Lower lobe of right lung (tissue), 2 donors: ENCODE data around the gene TRIP13. TPM values are rescaled to one million over a fixed set of nuclear protein-coding genes. Genes with fewer than 3 reads are reported as not detected.

Source experiments
- ATAC-seq, 2 donors: fragments of 200-7000 bp; cut with Tn5 transposase; one replicate each; pipeline ENCODE4 v1.9.1; 2020 to 2022; ENCODE audit warnings: mild to moderate bottlenecking in 2 of 2, moderate library complexity in 2 of 2
- DNase-seq: peaks from one replicate; pipeline ENCODE4 v3.0.0-alpha.2; 2020
- H3K27ac ChIP-seq: fragments of 200-600 bp; one replicate; pipeline ENCODE4 v1.8.0; 2022
- H3K27me3 ChIP-seq: fragments of 200-600 bp; one replicate; pipeline ENCODE4 v1.8.0; 2022; ENCODE audit warnings: low read depth
- H3K36me3 ChIP-seq: fragments of 200-600 bp; one replicate; pipeline ENCODE4 v1.8.0; 2022; ENCODE audit warnings: mild to moderate bottlenecking
- H3K4me1 ChIP-seq: fragments of 200-600 bp; one replicate; pipeline ENCODE4 v1.8.0; 2022
- H3K4me3 ChIP-seq: fragments of 200-600 bp; one replicate; pipeline ENCODE4 v1.8.0; 2022; ENCODE audit warnings: mild to moderate bottlenecking
- H3K9me3 ChIP-seq: fragments of 200-600 bp; one replicate; pipeline ENCODE4 v1.8.0; 2022
- CTCF ChIP-seq: fragments of 200-600 bp; IDR thresholded peaks from one replicate; pipeline ENCODE4 v1.8.0; 2022; ENCODE audit warnings: antibody characterized with exemption, mild to moderate bottlenecking
- intact Hi-C: fragments of 100-400 bp; cut with DNase I; formaldehyde crosslinking; loops from one replicate; pipeline ENCODE4 v1.11.0; 2022
- total RNA-seq: library from RNA; stranded (reverse); fragmentation: NEBNext Ultra II Directional; extraction: Animal tissue kit (Norgen Biotek cat#: 25700); gene quantifications from one replicate; pipeline ENCODE4 v1.2.1, GENCODE V29; 2021
- donor health status: DM: no; HTN: yes; CAD: no; lungs with severe emphysema.

Gene TRIP13
- total RNA-seq, 1 donor from 2014 or later, result 1.0 TPM

- H3K27ac ChIP-seq, result peak overlapping the region; percentile 56
- DNase-seq (peak; percentile 17), ATAC-seq (peak; percentile 89 to 97)
- no peak overlapping the region for H3K4me3 ChIP-seq
- H3K4me1 ChIP-seq, result peaks cover 7% of the 10 kb centered on the region
- no peaks in the 10 kb centered on the region for H3K9me3 ChIP-seq
- TF ChIP-seq CTCF, result no peak
- intact Hi-C loops, result no loop called here
- H3K36me3 ChIP-seq, result no peaks in the 10 kb centered on the region
- no peaks in the 10 kb centered on the region for H3K27me3 ChIP-seq
Measured at GRCh38 chr5:902129-902916, 9.6 kb downstream of the TRIP13 start.

- ATAC-seq (no peak), DNase-seq (no peak)
- peaks cover 7% of the 10 kb centered on the region for H3K4me1 ChIP-seq
- H3K4me3 ChIP-seq, result no peak overlapping the region
- no peaks in the 10 kb centered on the region for H3K36me3 ChIP-seq
- intact Hi-C loops, result no loop called here
- H3K27me3 ChIP-seq, result no peaks in the 10 kb centered on the region
- H3K9me3 ChIP-seq, result no peaks in the 10 kb centered on the region
- no peak for TF ChIP-seq CTCF
- no peak overlapping the region for H3K27ac ChIP-seq
Measured at GRCh38 chr5:903756-904096, 11.0 kb downstream of the TRIP13 start.

GRCh38 chr5:905139-905642, 12.5 kb downstream of the TRIP13 start:
- Histone ChIP-seq H3K27me3 (no peaks in the 10 kb centered on the region), H3K27ac (no peak overlapping the region), H3K36me3 (no peaks in the 10 kb centered on the region), H3K4me3 (no peak overlapping the region), H3K4me1 (peaks cover 7% of the 10 kb centered on the region), H3K9me3 (no peaks in the 10 kb centered on the region)
- no peak for TF ChIP-seq CTCF
- DNase-seq, result peak; percentile 34
- ATAC-seq, result no peak
- intact Hi-C loops, result no loop called here

- ATAC-seq (no peak), DNase-seq (no peak)
- no peaks in the 10 kb centered on the region for H3K27me3 ChIP-seq
- no peak for TF ChIP-seq CTCF
- H3K27ac ChIP-seq, result no peak overlapping the region
- intact Hi-C loops, result no loop called here
- H3K4me3 ChIP-seq, result no peak overlapping the region
- peaks cover 6% of the 10 kb centered on the region for H3K4me1 ChIP-seq
- no peaks in the 10 kb centered on the region for H3K9me3 ChIP-seq
- H3K36me3 ChIP-seq, result no peaks in the 10 kb centered on the region
Measured at GRCh38 chr5:907366-907910, 14.8 kb downstream of the TRIP13 start.

GRCh38 chr5:908172-908571, 15.5 kb downstream of the TRIP13 start:
- no peak for TF ChIP-seq CTCF
- Histone ChIP-seq H3K27me3 (no peaks in the 10 kb centered on the region), H3K4me3 (no peak overlapping the region), H3K27ac (no peak overlapping the region), H3K4me1 (no peaks in the 10 kb centered on the region), H3K9me3 (no peaks in the 10 kb centered on the region), H3K36me3 (no peaks in the 10 kb centered on the region)
- ATAC-seq (no peak), DNase-seq (no peak)
- intact Hi-C loops, result no loop called here
